Effector memory CD8-positive, alpha-beta T cell (primary cell): Measurements from ENCODE around the gene BHLHE23.

Source experiments
- ATAC-seq: fragments of 150-1000 bp; cut with Tn5 transposase; replicated peaks from 2 replicates; pipeline ENCODE4 v1.10.0; 2021; ENCODE audit warnings: mild to moderate bottlenecking, moderate library complexity
- DNase-seq, 3 experiments: peaks; one replicate each; pipeline ENCODE4 v3.0.0; 2021
- H3K27ac Mint-ChIP-seq, 2 donors: one replicate each; pipeline ENCODE4 v1.8.0; 2022; ENCODE audit warnings: mild to moderate bottlenecking in 2 of 2, mixed read lengths in 2 of 2, moderate library complexity in 2 of 2
- H3K27me3 Mint-ChIP-seq, 2 donors: one replicate each; pipeline ENCODE4 v1.8.0; 2022; ENCODE audit warnings: mixed read lengths in 2 of 2
- H3K36me3 Mint-ChIP-seq: one replicate; pipeline ENCODE4 v1.8.0; 2022; ENCODE audit warnings: mild to moderate bottlenecking, moderate library complexity, mixed read lengths; ENCODE audit not compliant: insufficient read depth
- H3K4me1 Mint-ChIP-seq, 2 donors: one replicate each; pipeline ENCODE4 v1.8.0; 2022; ENCODE audit warnings: low read depth in 2 of 2, mixed read lengths in 2 of 2
- H3K4me3 Mint-ChIP-seq, 2 donors: one replicate each; pipeline ENCODE4 v1.8.0; 2022; ENCODE audit warnings: mild to moderate bottlenecking in 2 of 2, mixed read lengths in 2 of 2, moderate library complexity in 2 of 2
- H3K9me3 Mint-ChIP-seq, 2 donors: one replicate each; pipeline ENCODE4 v1.8.0; 2022; ENCODE audit warnings: mixed read lengths in 2 of 2

BHLHE23 gene

GRCh38 chr20:62971211-62971949 lies 35.4 kb downstream of the BHLHE23 start:
- Mint-ChIP-seq H3K4me1 (peaks cover 9 to 17% of the 10 kb centered on the region in 2 donors), H3K4me3 (peak overlapping the region in 1 of 2 donors; percentile 82), H3K27ac (no peak overlapping the region), H3K36me3 (no peaks in the 10 kb centered on the region), H3K9me3 (no peaks in the 10 kb centered on the region), H3K27me3 (peaks cover 43 to 48% of the 10 kb centered on the region in 2 donors)
- DNase-seq, result no peak
- no peak for ATAC-seq

GRCh38 chr20:62970307-62971210 lies 36.2 kb downstream of the BHLHE23 start:
- no peaks in the 10 kb centered on the region for H3K36me3 Mint-ChIP-seq
- H3K9me3 Mint-ChIP-seq, result no peaks in the 10 kb centered on the region
- peaks cover 35 to 40% of the 10 kb centered on the region in 2 donors for H3K27me3 Mint-ChIP-seq
- ATAC-seq (no peak), DNase-seq (no peak)
- peaks cover 9 to 14% of the 10 kb centered on the region in 2 donors for H3K4me1 Mint-ChIP-seq
- H3K27ac Mint-ChIP-seq, result no peak overlapping the region
- H3K4me3 Mint-ChIP-seq, result no peak overlapping the region

- Mint-ChIP-seq H3K4me1 (peaks cover 9 to 14% of the 10 kb centered on the region in 2 donors), H3K27me3 (peaks cover 33 to 39% of the 10 kb centered on the region in 2 donors), H3K9me3 (no peaks in the 10 kb centered on the region), H3K4me3 (no peak overlapping the region), H3K27ac (no peak overlapping the region), H3K36me3 (no peaks in the 10 kb centered on the region)
- ATAC-seq, result no peak
- DNase-seq, result no peak
These were observed 36.8 kb downstream of the BHLHE23 start for GRCh38 chr20:62969939-62970306.

GRCh38 chr20:62969179-62969760 lies 37.5 kb downstream of the BHLHE23 start:
- Mint-ChIP-seq H3K27me3 (peaks cover 27 to 33% of the 10 kb centered on the region in 2 donors), H3K9me3 (no peaks in the 10 kb centered on the region), H3K36me3 (no peaks in the 10 kb centered on the region), H3K27ac (no peak overlapping the region), H3K4me3 (no peak overlapping the region), H3K4me1 (peaks cover 9 to 14% of the 10 kb centered on the region in 2 donors)
- no peak for DNase-seq
- no peak for ATAC-seq

- Mint-ChIP-seq H3K4me1 (peaks cover 9 to 14% of the 10 kb centered on the region in 2 donors), H3K36me3 (no peaks in the 10 kb centered on the region), H3K27me3 (peaks cover 20 to 26% of the 10 kb centered on the region in 2 donors), H3K4me3 (no peak overlapping the region), H3K27ac (no peak overlapping the region), H3K9me3 (no peaks in the 10 kb centered on the region)
- DNase-seq (no peak), ATAC-seq (no peak)
These were observed 38.2 kb downstream of the BHLHE23 start for GRCh38 chr20:62968378-62969178.

- Mint-ChIP-seq H3K4me1 (peaks cover 9 to 14% of the 10 kb centered on the region in 2 donors), H3K27me3 (peaks cover 17 to 20% of the 10 kb centered on the region in 2 donors), H3K36me3 (no peaks in the 10 kb centered on the region), H3K4me3 (no peak overlapping the region), H3K27ac (no peak overlapping the region), H3K9me3 (no peaks in the 10 kb centered on the region)
- no peak for ATAC-seq
- no peak for DNase-seq
These were observed 39.0 kb downstream of the BHLHE23 start for GRCh38 chr20:62967628-62968351.

- peaks cover 11 to 13% of the 10 kb centered on the region in 2 donors for H3K27me3 Mint-ChIP-seq
- no peaks in the 10 kb centered on the region for H3K36me3 Mint-ChIP-seq
- DNase-seq (no peak), ATAC-seq (no peak)
- peaks cover 6 to 9% of the 10 kb centered on the region in 2 donors for H3K4me1 Mint-ChIP-seq
- H3K27ac Mint-ChIP-seq, result no peak overlapping the region
- H3K9me3 Mint-ChIP-seq, result no peaks in the 10 kb centered on the region
- no peak overlapping the region for H3K4me3 Mint-ChIP-seq
These were observed 39.6 kb downstream of the BHLHE23 start for GRCh38 chr20:62967149-62967501.

- peaks cover 5 to 7% of the 10 kb centered on the region in 2 donors for H3K27me3 Mint-ChIP-seq
- ATAC-seq (no peak), DNase-seq (no peak)
- H3K9me3 Mint-ChIP-seq, result no peaks in the 10 kb centered on the region
- H3K4me1 Mint-ChIP-seq, result peaks cover under 1 to 3% of the 10 kb centered on the region in 2 donors
- peaks cover under 1% of the 10 kb centered on the region for H3K36me3 Mint-ChIP-seq
- no peak overlapping the region for H3K4me3 Mint-ChIP-seq
- H3K27ac Mint-ChIP-seq, result no peak overlapping the region
These were observed 40.3 kb downstream of the BHLHE23 start for GRCh38 chr20:62966212-62967148.

- no peak overlapping the region for H3K27ac Mint-ChIP-seq
- no peaks in the 10 kb centered on the region for H3K9me3 Mint-ChIP-seq
- no peaks in the 10 kb centered on the region for H3K4me1 Mint-ChIP-seq
- no peaks in the 10 kb centered on the region for H3K27me3 Mint-ChIP-seq
- peaks cover 3% of the 10 kb centered on the region for H3K36me3 Mint-ChIP-seq
- H3K4me3 Mint-ChIP-seq, result no peak overlapping the region
- DNase-seq (no peak), ATAC-seq (no peak)
These were observed 41.4 kb downstream of the BHLHE23 start for GRCh38 chr20:62965363-62965771.

- peaks cover 0 to 2% of the 10 kb centered on the region in 2 donors for H3K4me1 Mint-ChIP-seq
- ATAC-seq (no peak), DNase-seq (no peak)
- H3K9me3 Mint-ChIP-seq, result no peaks in the 10 kb centered on the region
- no peak overlapping the region for H3K4me3 Mint-ChIP-seq
- H3K36me3 Mint-ChIP-seq, result peaks cover 3% of the 10 kb centered on the region
- H3K27me3 Mint-ChIP-seq, result no peaks in the 10 kb centered on the region
- H3K27ac Mint-ChIP-seq, result no peak overlapping the region
These were observed 42.1 kb downstream of the BHLHE23 start for GRCh38 chr20:62964700-62965099.

- ATAC-seq (no peak), DNase-seq (no peak)
- no peak overlapping the region for H3K4me3 Mint-ChIP-seq
- H3K27me3 Mint-ChIP-seq, result no peaks in the 10 kb centered on the region
- H3K4me1 Mint-ChIP-seq, result peaks cover 0 to 2% of the 10 kb centered on the region in 2 donors
- no peaks in the 10 kb centered on the region for H3K9me3 Mint-ChIP-seq
- peaks cover 3% of the 10 kb centered on the region for H3K36me3 Mint-ChIP-seq
- no peak overlapping the region for H3K27ac Mint-ChIP-seq
These were observed 43.0 kb downstream of the BHLHE23 start for GRCh38 chr20:62963614-62964397.
